Measurements from ENCODE around the gene RANBP3L. TPM values are rescaled to one million over a fixed set of nuclear protein-coding genes. Genes with fewer than 3 reads are reported as not detected.
A peak's percentile ranks its signal among the peaks of the same experiment; 100 is the strongest.
"Not testable (repeated sequence)": the region's sequence is repeated elsewhere in the genome, so short reads cannot be mapped to it uniquely, and the experiment has no call there.

RANBP3L gene
- total and polyA plus RNA-seq, 9 of the 15 experiments (the other 6 are each of a cell fraction or from before 2014, with no cell fraction given) = 0.01 to 0.06 TPM; not detected in 7

GRCh38 chr5:36332720-36333119 lies 31.0 kb upstream of the RANBP3L start:
- H3K9me1 ChIP-seq (ENCODE audit: control insufficient read depth, insufficient read depth, low read length); H3K36me3 ChIP-seq (ENCODE audit: control insufficient read depth, insufficient read depth, low read length); H2AFZ ChIP-seq (ENCODE audit: low read depth, low read length); BruUV-seq (replicated peaks); intact Hi-C loops (cut with micrococcal nuclease); H3K4me3 ChIP-seq; H3K79me2 ChIP-seq (ENCODE audit: control insufficient read depth, insufficient read depth, low read length); H3K4me1 ChIP-seq (replicated peaks in 1 of 2; ENCODE audit: control insufficient read depth in 2 of 2, insufficient read depth in 2 of 2, low read length in 2 of 2); CTCF ChIA-PET (ENCODE audit: low intra/inter-chr PET ratio); ATAC-seq; FAIRE-seq; H3K9me3 ChIP-seq (replicated peaks; ENCODE audit: control insufficient read depth, insufficient read depth, low read depth, low read length); DNase-seq (ENCODE audit: extremely low read depth in 1 of 4, low spot score in 3 of 4); H4K20me1 ChIP-seq (replicated peaks; ENCODE audit: control insufficient read depth, insufficient read depth, low read length); H3K27ac ChIP-seq (ENCODE audit: extremely low read depth, low read depth, low read length); in situ Hi-C loops (cut with MboI); H3K9ac ChIP-seq (ENCODE audit: insufficient read depth in 1 of 2, low read depth in 2 of 2, low read length in 2 of 2): not testable (repeated sequence)
- WGBS (ENCODE audit: insufficient coverage, low coverage, missing lambda C conversion rate) = 11% methylated on average over 13 of the region's 13 CpGs
- Histone ChIP-seq H3K27me3 (ENCODE audit: control insufficient read depth in 2 of 2, insufficient read depth in 2 of 2, low read length in 2 of 2) (peaks cover 13 to 18% of the 10 kb centered on the region in 2 experiments), H3K4me2 (ENCODE audit: insufficient read depth, low read length) (peak overlapping the region; percentile 6; the same call in 1 of the 2 replicates)
- POLR2A ChIA-PET = interaction anchor here (0.7 to 1.0 kb wide), 2 partner anchors 15 to 127 kb away, joined by 3 read pairs; no protein-coding TSS in a partner anchor

DNA sequence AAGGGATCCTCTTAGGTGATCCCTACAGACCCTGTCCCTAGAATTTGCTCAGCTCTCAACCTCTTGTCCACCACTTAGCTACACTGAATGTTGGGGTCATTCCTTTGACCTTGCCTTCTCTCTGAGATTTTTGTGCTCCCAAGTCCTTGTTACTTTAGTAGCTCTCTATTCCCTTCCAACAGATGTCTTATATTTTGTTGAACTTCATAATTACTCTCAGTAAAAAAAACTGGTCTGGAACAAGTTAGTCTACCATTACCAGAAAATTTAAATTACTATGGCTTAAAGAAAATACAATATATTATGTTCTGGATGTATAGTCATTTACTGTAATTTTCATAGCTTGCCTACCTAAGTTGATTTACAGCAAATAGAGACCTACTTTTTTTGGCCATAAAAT lies 23.5 kb upstream of the RANBP3L start:
- TF ChIP-seq, protein P1, sequence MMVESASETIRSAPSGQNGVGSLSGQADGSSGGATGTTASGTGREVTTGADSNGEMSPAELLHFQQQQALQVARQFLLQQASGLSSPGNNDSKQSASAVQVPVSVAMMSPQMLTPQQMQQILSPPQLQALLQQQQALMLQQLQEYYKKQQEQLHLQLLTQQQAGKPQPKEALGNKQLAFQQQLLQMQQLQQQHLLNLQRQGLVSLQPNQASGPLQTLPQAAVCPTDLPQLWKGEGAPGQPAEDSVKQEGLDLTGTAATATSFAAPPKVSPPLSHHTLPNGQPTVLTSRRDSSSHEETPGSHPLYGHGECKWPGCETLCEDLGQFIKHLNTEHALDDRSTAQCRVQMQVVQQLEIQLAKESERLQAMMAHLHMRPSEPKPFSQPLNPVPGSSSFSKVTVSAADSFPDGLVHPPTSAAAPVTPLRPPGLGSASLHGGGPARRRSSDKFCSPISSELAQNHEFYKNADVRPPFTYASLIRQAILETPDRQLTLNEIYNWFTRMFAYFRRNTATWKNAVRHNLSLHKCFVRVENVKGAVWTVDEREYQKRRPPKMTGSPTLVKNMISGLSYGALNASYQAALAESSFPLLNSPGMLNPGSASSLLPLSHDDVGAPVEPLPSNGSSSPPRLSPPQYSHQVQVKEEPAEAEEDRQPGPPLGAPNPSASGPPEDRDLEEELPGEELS (CRISPR knock-in tag; IDR thresholded peaks at IDR 0.05; ENCODE audit: borderline replicate concordance) = no peak
- TF ChIP-seq KDM1A (IDR thresholded peaks at IDR 0.05) (no peak), MNT (conservative IDR thresholded peaks at IDR 0.05) (no peak), ZNF165 (CRISPR knock-in tag; IDR thresholded peaks at IDR 0.05; ENCODE audit: borderline replicate concordance) (no peak), E2F3 (CRISPR knock-in tag; IDR thresholded peaks at IDR 0.05) (no peak), SREBF1 (IDR thresholded peaks at IDR 0.05; ENCODE audit: borderline replicate concordance, low read depth, low read length) (no peak)
- TF ChIP-seq, protein P2, sequence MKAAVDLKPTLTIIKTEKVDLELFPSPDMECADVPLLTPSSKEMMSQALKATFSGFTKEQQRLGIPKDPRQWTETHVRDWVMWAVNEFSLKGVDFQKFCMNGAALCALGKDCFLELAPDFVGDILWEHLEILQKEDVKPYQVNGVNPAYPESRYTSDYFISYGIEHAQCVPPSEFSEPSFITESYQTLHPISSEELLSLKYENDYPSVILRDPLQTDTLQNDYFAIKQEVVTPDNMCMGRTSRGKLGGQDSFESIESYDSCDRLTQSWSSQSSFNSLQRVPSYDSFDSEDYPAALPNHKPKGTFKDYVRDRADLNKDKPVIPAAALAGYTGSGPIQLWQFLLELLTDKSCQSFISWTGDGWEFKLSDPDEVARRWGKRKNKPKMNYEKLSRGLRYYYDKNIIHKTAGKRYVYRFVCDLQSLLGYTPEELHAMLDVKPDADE (conservative IDR thresholded peaks at IDR 0.05; ENCODE audit: control insufficient read depth, low read depth, low read length) = no peak
- TF ChIP-seq, protein P3, sequence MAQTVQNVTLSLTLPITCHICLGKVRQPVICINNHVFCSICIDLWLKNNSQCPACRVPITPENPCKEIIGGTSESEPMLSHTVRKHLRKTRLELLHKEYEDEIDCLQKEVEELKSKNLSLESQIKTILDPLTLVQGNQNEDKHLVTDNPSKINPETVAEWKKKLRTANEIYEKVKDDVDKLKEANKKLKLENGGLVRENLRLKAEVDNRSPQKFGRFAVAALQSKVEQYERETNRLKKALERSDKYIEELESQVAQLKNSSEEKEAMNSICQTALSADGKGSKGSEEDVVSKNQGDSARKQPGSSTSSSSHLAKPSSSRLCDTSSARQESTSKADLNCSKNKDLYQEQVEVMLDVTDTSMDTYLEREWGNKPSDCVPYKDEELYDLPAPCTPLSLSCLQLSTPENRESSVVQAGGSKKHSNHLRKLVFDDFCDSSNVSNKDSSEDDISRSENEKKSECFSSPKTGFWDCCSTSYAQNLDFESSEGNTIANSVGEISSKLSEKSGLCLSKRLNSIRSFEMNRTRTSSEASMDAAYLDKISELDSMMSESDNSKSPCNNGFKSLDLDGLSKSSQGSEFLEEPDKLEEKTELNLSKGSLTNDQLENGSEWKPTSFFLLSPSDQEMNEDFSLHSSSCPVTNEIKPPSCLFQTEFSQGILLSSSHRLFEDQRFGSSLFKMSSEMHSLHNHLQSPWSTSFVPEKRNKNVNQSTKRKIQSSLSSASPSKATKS (CRISPR knock-in tag; IDR thresholded peaks at IDR 0.05) = no peak
- DNase-seq (ENCODE audit: extremely low read depth in 1 of 4, low spot score in 3 of 4) (no peak), ATAC-seq (no peak), FAIRE-seq (no peak)
- no peak overlapping the region for H3K4me3 ChIP-seq
- ChIA-PET POLR2A (interaction anchor here (0.8 to 1.8 kb wide), 3 partner anchors 8 to 12 kb away, joined by 3 to 4 read pairs (median 3); no protein-coding TSS in a partner anchor), CTCF (ENCODE audit: low intra/inter-chr PET ratio) (no interaction called here)
- peaks cover 0 to 11% of the 10 kb centered on the region in 2 experiments; a peak in 2 of 5 replicates for H3K27me3 ChIP-seq (ENCODE audit: control insufficient read depth in 2 of 2, insufficient read depth in 2 of 2, low read length in 2 of 2)
- in situ Hi-C loops (cut with MboI) (no loop called here), intact Hi-C loops (cut with micrococcal nuclease) (no loop called here)
- H4K20me1 ChIP-seq (replicated peaks; ENCODE audit: control insufficient read depth, insufficient read depth, low read length) = no peaks in the 10 kb centered on the region
- no peaks in the 10 kb centered on the region for H3K79me2 ChIP-seq (ENCODE audit: control insufficient read depth, insufficient read depth, low read length)
- no peak overlapping the region for H3K27ac ChIP-seq (ENCODE audit: extremely low read depth, low read depth, low read length)
- no peaks in the 10 kb centered on the region for H3K9me1 ChIP-seq (ENCODE audit: control insufficient read depth, insufficient read depth, low read length)
- no peaks in the 10 kb centered on the region for H3K9me3 ChIP-seq (replicated peaks; ENCODE audit: control insufficient read depth, insufficient read depth, low read depth, low read length)
- H3K4me1 ChIP-seq (replicated peaks in 1 of 2; ENCODE audit: control insufficient read depth in 2 of 2, insufficient read depth in 2 of 2, low read length in 2 of 2) = no peaks in the 10 kb centered on the region
- no peak overlapping the region for H2AFZ ChIP-seq (ENCODE audit: low read depth, low read length)
- no TSS peak for BruUV-seq (replicated peaks)
- no peaks in the 10 kb centered on the region for H3K36me3 ChIP-seq (ENCODE audit: control insufficient read depth, insufficient read depth, low read length)
- no peak overlapping the region for H3K9ac ChIP-seq (ENCODE audit: insufficient read depth in 1 of 2, low read depth in 2 of 2, low read length in 2 of 2)
- H3K4me2 ChIP-seq (ENCODE audit: insufficient read depth, low read length) = no peak overlapping the region

Measured in K562 (cell line).